CD4-positive, alpha-beta memory T cell (primary cell): ENCODE results near the gene PSMB8. TPM values are rescaled to one million over a fixed set of nuclear protein-coding genes. Genes with fewer than 3 reads are reported as not detected.
A peak's percentile ranks its signal among the peaks of the same experiment; 100 is the strongest.
"Not testable (repeated sequence)": the region's sequence is repeated elsewhere in the genome, so short reads cannot be mapped to it uniquely, and the experiment has no call there.

Experiments used
- CTCF ChIA-PET: fragments of 350-600 bp; sonication (Branson Sonifier 250); formaldehyde crosslinking; loops from one replicate; lab custom pipeline; 2021; ENCODE audit warnings: inconsistent platforms; ENCODE audit not compliant: partially characterized antibody; lab: Charles Lee
- POLR2A ChIA-PET: fragments of 350-600 bp; sonication (Branson Sonifier 250); formaldehyde crosslinking; loops from one replicate; lab custom pipeline; 2021; ENCODE audit not compliant: partially characterized antibody; lab: Charles Lee
- DNase-seq, 5 donors: peaks; one replicate each; pipeline versions ENCODE4 v3.0.0 to v3.0.0-alpha.2; 2020 to 2022; ENCODE audit warnings: mixed read lengths in 1 of 5
- H3K27ac ChIP-seq: one replicate; pipeline ENCODE4 v1.7.0; 2013; ENCODE audit warnings: low read depth, low read length
- H3K27me3 ChIP-seq: 2 replicates; pipeline ENCODE4 v1.7.0; 2013; ENCODE audit warnings: mild to moderate bottlenecking, low read length, moderate library complexity; ENCODE audit not compliant: insufficient read depth
- H3K36me3 ChIP-seq: 2 replicates; pipeline ENCODE4 v1.7.0; 2013; ENCODE audit warnings: mild to moderate bottlenecking, low read length, moderate library complexity; ENCODE audit not compliant: insufficient read depth
- H3K4me1 ChIP-seq: 2 replicates; pipeline ENCODE4 v1.7.0; 2013; ENCODE audit warnings: mild to moderate bottlenecking, low read length, moderate library complexity; ENCODE audit not compliant: insufficient read depth
- H3K4me3 ChIP-seq, 2 donors: one replicate each; pipeline ENCODE4 v1.7.0; 2013; ENCODE audit warnings: low read length in 2 of 2, mild to moderate bottlenecking in 1 of 2
- H3K9me3 ChIP-seq, 2 donors: one replicate each; pipeline ENCODE4 v1.7.0; 2013; ENCODE audit warnings: low read length in 2 of 2, control low read depth in 1 of 2; ENCODE audit not compliant: control insufficient read depth in 1 of 2
- H3K27ac Mint-ChIP-seq, 7 donors: one replicate each; pipeline ENCODE4 v1.8.0; 2020 to 2021; ENCODE audit warnings: mixed read lengths in 7 of 7, mild to moderate bottlenecking in 6 of 7, inconsistent platforms in 3 of 7, moderate library complexity in 3 of 7
- H3K27me3 Mint-ChIP-seq, 2 donors: one replicate each; pipeline ENCODE4 v1.8.0; 2020 to 2021; ENCODE audit warnings: mixed read lengths in 2 of 2
- H3K36me3 Mint-ChIP-seq, 2 donors: one replicate each; pipeline ENCODE4 v1.8.0; 2020 to 2021; ENCODE audit warnings: mixed read lengths in 2 of 2, inconsistent platforms in 1 of 2, mild to moderate bottlenecking in 1 of 2
- H3K4me1 Mint-ChIP-seq, 4 donors: one replicate each; pipeline ENCODE4 v1.8.0; 2020 to 2021; ENCODE audit warnings: mixed read lengths in 4 of 4, mild to moderate bottlenecking in 1 of 4
- H3K4me3 Mint-ChIP-seq, 8 donors: one replicate each; pipeline ENCODE4 v1.8.0; 2020 to 2021; ENCODE audit warnings: mixed read lengths in 8 of 8, mild to moderate bottlenecking in 7 of 8, moderate library complexity in 6 of 8, inconsistent platforms in 3 of 8
- H3K9me3 Mint-ChIP-seq, 8 donors: one replicate each; pipeline ENCODE4 v1.8.0; 2020 to 2021; ENCODE audit warnings: mixed read lengths in 8 of 8, mild to moderate bottlenecking in 5 of 8, inconsistent platforms in 3 of 8, moderate library complexity in 1 of 8
- intact Hi-C: fragments of 100-400 bp; cut with micrococcal nuclease; formaldehyde crosslinking; loops from one replicate; pipeline ENCODE4 v1.15.1; 2023
- polyA plus RNA-seq, 2 donors: library from polyadenylated mRNA; unstranded; fragments of 300-500 nt; fragmentation: Illumina TruSeq; gene quantifications; one replicate each; pipeline ENCODE4 v1.2.3, GENCODE V29; 2021
- total RNA-seq, 2 experiments: library from RNA; stranded (reverse); gene quantifications; one replicate each; pipeline ENCODE4 v1.2.3, GENCODE V29; 2021

PSMB8 gene
- total and polyA plus RNA-seq, 4 experiments from 2014 or later, result 134 to 426 (median 251) TPM

GRCh38 chr6:32885698-32886286 lies 41.9 kb upstream of the PSMB8 start:
- no peaks in the 10 kb centered on the region for H3K4me1 ChIP-seq
- Mint-ChIP-seq H3K9me3 (no peaks in the 10 kb centered on the region), H3K27ac (no peak overlapping the region), H3K27me3 (no peaks in the 10 kb centered on the region), H3K36me3 (peaks cover 1% of the 10 kb centered on the region in 2 donors), H3K4me3 (no peak overlapping the region), H3K4me1 (no peaks in the 10 kb centered on the region)
- CTCF ChIA-PET, result interaction anchor here (0.7 to 5.8 kb wide), 28 partner anchors 8 to 205 kb away, joined by 3 to 120 read pairs (median 5); partner anchors contain the start of genes BRD2, HLA-DMA, HLA-DMB and PSMB9
- intact Hi-C loops, result loop anchor here (1.0 to 5.0 kb wide), 5 partner anchors 48 to 99 kb away; partner anchors contain the start of genes BRD2 and HLA-DMA
- no peak overlapping the region for H3K4me3 ChIP-seq
- H3K27me3 ChIP-seq, result no peaks in the 10 kb centered on the region
- POLR2A ChIA-PET, result interaction anchor here (1.0 to 2.5 kb wide), 7 partner anchors 29 to 99 kb away, joined by 3 to 15 read pairs (median 3); partner anchors contain the start of genes HLA-DMA and TAP2
- H3K36me3 ChIP-seq, result no peaks in the 10 kb centered on the region
- no peak overlapping the region for H3K27ac ChIP-seq
- peak in 4 of 5 donors; percentile 64 to 75 (median 69) for DNase-seq
- no peaks in the 10 kb centered on the region for H3K9me3 ChIP-seq

- no peaks in the 10 kb centered on the region for H3K4me1 Mint-ChIP-seq
- H3K36me3 Mint-ChIP-seq, result peaks cover 9 to 17% of the 10 kb centered on the region in 2 donors
- Histone ChIP-seq H3K27ac (no peak overlapping the region), H3K4me3 (no peak overlapping the region), H3K4me1 (no peaks in the 10 kb centered on the region), H3K27me3 (no peaks in the 10 kb centered on the region), H3K36me3 (no peaks in the 10 kb centered on the region), H3K9me3 (no peaks in the 10 kb centered on the region)
- no peak overlapping the region for H3K27ac Mint-ChIP-seq
- ChIA-PET POLR2A (no interaction called here), CTCF (interaction anchor here (2.3 to 5.8 kb wide), 5 partner anchors 15 to 103 kb away, joined by 10 to 120 read pairs (median 12); partner anchors contain the start of genes HLA-DMA and TAP2)
- H3K27me3 Mint-ChIP-seq, result no peaks in the 10 kb centered on the region
- no peak for DNase-seq
- no peaks in the 10 kb centered on the region for H3K9me3 Mint-ChIP-seq
- no peak overlapping the region for H3K4me3 Mint-ChIP-seq
- intact Hi-C loops, result no loop called here
Observed at GRCh38 chr6:32883789-32884188, 39.9 kb upstream of the PSMB8 start.

- Histone ChIP-seq H3K4me3 (no peak overlapping the region), H3K9me3 (no peaks in the 10 kb centered on the region), H3K27ac (no peak overlapping the region), H3K27me3 (no peaks in the 10 kb centered on the region), H3K36me3 (no peaks in the 10 kb centered on the region), H3K4me1 (no peaks in the 10 kb centered on the region)
- intact Hi-C loops, result no loop called here
- Mint-ChIP-seq H3K36me3 (peaks cover 10 to 23% of the 10 kb centered on the region in 2 donors), H3K4me3 (no peak overlapping the region), H3K27ac (peak overlapping the region in 1 of 7 donors; percentile 70), H3K4me1 (no peaks in the 10 kb centered on the region), H3K27me3 (no peaks in the 10 kb centered on the region), H3K9me3 (no peaks in the 10 kb centered on the region)
- no peak for DNase-seq
- CTCF ChIA-PET, result interaction anchor here (0.9 to 5.8 kb wide), 6 partner anchors 12 to 102 kb away, joined by 3 to 59 read pairs (median 9); partner anchors contain the start of genes HLA-DMA and TAP2
- POLR2A ChIA-PET, result no interaction called here
Observed at GRCh38 chr6:32882879-32883250, 39.0 kb upstream of the PSMB8 start.

GRCh38 chr6:32880962-32881361 lies 37.1 kb upstream of the PSMB8 start:
- H3K27ac Mint-ChIP-seq, H3K27me3 ChIP-seq, intact Hi-C loops, H3K27me3 Mint-ChIP-seq, H3K4me1 Mint-ChIP-seq, DNase-seq, H3K27ac ChIP-seq, H3K4me1 ChIP-seq, H3K9me3 ChIP-seq, H3K4me3 ChIP-seq, H3K9me3 Mint-ChIP-seq, H3K36me3 ChIP-seq: not testable (repeated sequence)
- Mint-ChIP-seq H3K4me3 (peak overlapping the region in 1 of 8 donors; percentile 28), H3K36me3 (peaks cover 10 to 25% of the 10 kb centered on the region in 2 donors)
- ChIA-PET CTCF (interaction anchor here (1.6 to 2.7 kb wide), 3 partner anchors 9 to 104 kb away, joined by 7 to 14 read pairs (median 9); no protein-coding TSS in a partner anchor), POLR2A (interaction anchor here (1.3 to 1.5 kb wide), 2 partner anchors 43 to 72 kb away, joined by 4 read pairs; partner anchors contain the start of genes HLA-DMA and TAP2)

GRCh38 chr6:32879691-32880090 lies 35.8 kb upstream of the PSMB8 start:
- Histone ChIP-seq H3K9me3 (no peaks in the 10 kb centered on the region), H3K27ac (no peak overlapping the region), H3K36me3 (no peaks in the 10 kb centered on the region), H3K27me3 (no peaks in the 10 kb centered on the region), H3K4me3 (no peak overlapping the region), H3K4me1 (no peaks in the 10 kb centered on the region)
- H3K9me3 Mint-ChIP-seq, result no peaks in the 10 kb centered on the region
- no peak overlapping the region for H3K4me3 Mint-ChIP-seq
- DNase-seq, result no peak
- ChIA-PET POLR2A (interaction anchor here (1.2 to 1.5 kb wide), 2 partner anchors 15 to 73 kb away, joined by 3 to 4 read pairs; partner anchors contain the start of gene HLA-DMA), CTCF (interaction anchor here (1.4 to 3.2 kb wide), 7 partner anchors 8 to 105 kb away, joined by 3 to 17 read pairs (median 9); partner anchors contain the start of gene TAP2)
- H3K4me1 Mint-ChIP-seq, result no peaks in the 10 kb centered on the region
- intact Hi-C loops, result no loop called here
- H3K36me3 Mint-ChIP-seq, result peaks cover 10 to 25% of the 10 kb centered on the region in 2 donors
- no peaks in the 10 kb centered on the region for H3K27me3 Mint-ChIP-seq
- no peak overlapping the region for H3K27ac Mint-ChIP-seq

GRCh38 chr6:32876603-32877002 lies 32.8 kb upstream of the PSMB8 start:
- ChIA-PET POLR2A (interaction anchor here (1.2 kb wide), 1 partner anchor 38 kb away, joined by 3 read pairs; the partner anchor contains the start of gene TAP2), CTCF (interaction anchor here (0.6 to 3.2 kb wide), 6 partner anchors 9 to 78 kb away, joined by 3 to 17 read pairs (median 6); partner anchors contain the start of genes HLA-DMA and HLA-DMB)
- intact Hi-C loops, result no loop called here
- Histone ChIP-seq H3K4me1 (no peaks in the 10 kb centered on the region), H3K27me3 (no peaks in the 10 kb centered on the region), H3K4me3 (no peak overlapping the region), H3K36me3 (no peaks in the 10 kb centered on the region), H3K9me3 (no peaks in the 10 kb centered on the region), H3K27ac (no peak overlapping the region)
- peaks cover 13 to 30% of the 10 kb centered on the region in 2 donors for H3K36me3 Mint-ChIP-seq
- no peak for DNase-seq
- H3K27me3 Mint-ChIP-seq, result peaks cover 0 to 5% of the 10 kb centered on the region in 2 donors
- H3K4me3 Mint-ChIP-seq, result no peak overlapping the region
- no peaks in the 10 kb centered on the region for H3K4me1 Mint-ChIP-seq
- no peak overlapping the region for H3K27ac Mint-ChIP-seq
- peaks cover 0 to 5% (median 0%) of the 10 kb centered on the region in 8 donors for H3K9me3 Mint-ChIP-seq

- H3K36me3 ChIP-seq, H3K4me1 ChIP-seq, H3K9me3 Mint-ChIP-seq, H3K27ac ChIP-seq, H3K4me1 Mint-ChIP-seq, POLR2A ChIA-PET, H3K9me3 ChIP-seq, H3K27me3 Mint-ChIP-seq, H3K27ac Mint-ChIP-seq, H3K4me3 ChIP-seq, DNase-seq, intact Hi-C loops, H3K27me3 ChIP-seq: not testable (repeated sequence)
- Mint-ChIP-seq H3K36me3 (peaks cover 4 to 15% of the 10 kb centered on the region in 2 donors), H3K4me3 (peak overlapping the region in 1 of 8 donors; percentile 53)
- CTCF ChIA-PET, result interaction anchor here (1.8 to 2.5 kb wide), 2 partner anchors 35 to 79 kb away, joined by 6 to 8 read pairs; partner anchors contain the start of genes HLA-DMA and TAP2
Observed at GRCh38 chr6:32873947-32874346, 30.1 kb upstream of the PSMB8 start.
